Inflammatory macrophage treated with lipopolysaccharide for 1 hour (primary cell): Measurements from ENCODE around the gene NMNAT3.

Experiments
- DNase-seq, 2 donors: peaks; one replicate each; pipeline ENCODE4 v3.0.0-alpha.2; 2020 to 2022

NMNAT3 gene

GRCh38 chr3:139674571-139675260, 3.1 kb downstream of the NMNAT3 start:
- no peak for DNase-seq

- no peak for DNase-seq
These were observed 4.9 kb downstream of the NMNAT3 start for GRCh38 chr3:139672884-139673283.

- DNase-seq = no peak
These were observed 5.7 kb downstream of the NMNAT3 start for GRCh38 chr3:139671863-139672646.

- DNase-seq = no peak
These were observed 6.7 kb downstream of the NMNAT3 start for GRCh38 chr3:139671107-139671506.

DNA sequence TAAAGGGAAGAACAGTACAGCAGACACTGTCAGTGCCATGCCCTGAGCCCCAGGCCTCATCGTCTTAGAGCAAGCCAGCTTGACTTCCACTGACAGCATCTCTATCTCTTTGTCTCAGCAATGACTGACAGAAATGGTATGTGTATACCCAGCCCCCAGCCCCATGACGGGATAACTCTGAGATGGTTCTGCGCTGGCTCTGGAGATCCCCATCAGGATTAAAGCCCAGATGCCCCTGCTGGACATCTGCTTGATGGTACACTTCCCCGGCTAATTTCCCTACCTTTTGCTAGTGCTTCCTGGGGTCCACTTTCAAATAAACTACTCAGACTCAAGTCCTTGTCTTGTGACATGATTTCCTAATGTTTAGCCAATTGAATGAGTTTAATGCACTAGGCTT, 7.6 kb downstream of the NMNAT3 start:
- DNase-seq = no peak

GRCh38 chr3:139668332-139668731, 9.4 kb downstream of the NMNAT3 start:
- DNase-seq = no peak

GRCh38 chr3:139664958-139665357, 12.8 kb downstream of the NMNAT3 start:
- DNase-seq = no peak

GRCh38 chr3:139660269-139660668, 17.5 kb downstream of the NMNAT3 start:
- no peak for DNase-seq

DNA sequence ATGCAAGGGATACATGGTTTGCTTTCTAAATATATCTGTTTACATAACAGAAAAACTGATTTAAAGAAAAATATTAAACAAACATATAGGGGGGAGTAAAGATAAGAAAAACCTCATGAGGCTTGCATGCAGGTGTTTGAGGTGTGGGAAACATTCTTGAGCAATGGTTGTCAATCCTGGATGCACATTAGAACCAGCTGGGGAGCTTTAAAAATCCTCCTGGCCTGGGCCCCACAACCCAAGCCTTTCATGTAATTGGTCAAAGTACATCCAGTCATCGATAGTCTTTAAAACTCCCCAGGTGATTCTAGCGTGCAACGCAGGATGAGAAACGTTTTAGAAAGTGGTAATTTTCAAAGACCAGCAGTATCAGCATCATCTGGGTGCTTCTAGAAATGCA, 18.3 kb downstream of the NMNAT3 start:
- no peak for DNase-seq

- DNase-seq = no peak
These were observed 19.8 kb downstream of the NMNAT3 start for GRCh38 chr3:139657936-139658335.

- DNase-seq = no peak
These were observed 20.3 kb downstream of the NMNAT3 start for GRCh38 chr3:139657434-139657833.

DNA sequence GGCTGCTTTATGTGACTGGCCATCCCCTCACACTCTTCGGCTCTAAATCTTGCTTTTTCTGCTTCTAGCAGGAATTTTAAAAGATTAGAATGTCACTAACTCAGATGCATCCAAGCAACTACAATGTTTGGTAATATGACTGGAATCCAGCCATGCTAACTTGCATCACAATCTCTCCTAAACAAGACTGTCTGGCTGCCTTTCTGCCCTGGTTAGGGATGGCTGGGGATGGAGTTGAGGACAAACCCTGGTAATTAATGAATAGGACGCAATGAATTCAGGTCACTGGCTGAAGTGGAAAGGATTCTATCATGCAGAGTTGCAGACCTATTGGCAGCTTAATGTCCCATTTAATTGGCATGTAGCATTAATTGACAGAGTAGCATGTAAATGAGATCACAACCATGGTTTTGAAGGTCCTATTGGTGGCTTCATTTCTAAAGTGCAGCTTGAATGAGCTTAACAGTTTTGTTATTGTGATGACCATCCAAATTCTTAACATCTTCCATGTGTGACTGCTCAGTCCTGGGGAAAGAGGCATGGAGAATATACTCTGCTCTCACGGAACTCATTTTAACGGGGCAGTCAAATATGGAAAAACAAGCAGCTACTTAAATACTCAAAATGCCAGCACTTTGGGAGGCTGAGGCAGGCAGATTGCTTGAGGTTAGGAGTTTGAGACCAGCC, 21.7 kb downstream of the NMNAT3 start:
- DNase-seq = no peak

GRCh38 chr3:139654637-139655365, 23.0 kb downstream of the NMNAT3 start:
- DNase-seq = no peak

DNA sequence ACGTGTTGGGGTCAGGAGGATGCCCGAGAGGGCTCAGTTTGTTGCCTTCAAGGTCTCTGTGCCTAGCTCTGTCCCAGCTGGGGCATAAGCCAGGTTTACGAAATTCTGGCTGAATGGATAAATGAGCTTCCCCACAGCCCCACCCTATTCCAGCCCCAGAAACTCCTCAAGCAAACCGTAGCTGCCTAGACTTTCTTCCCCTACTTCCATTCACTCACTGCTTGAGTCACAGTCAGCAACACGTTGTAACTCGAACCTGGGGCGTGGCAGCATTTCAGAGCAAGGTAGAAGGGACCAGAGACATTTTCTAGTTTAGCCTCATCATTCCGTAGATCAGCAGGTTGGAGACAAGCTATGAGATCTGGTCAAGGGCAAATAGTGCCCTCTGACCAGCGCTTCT, 24.2 kb downstream of the NMNAT3 start:
- no peak for DNase-seq

DNA sequence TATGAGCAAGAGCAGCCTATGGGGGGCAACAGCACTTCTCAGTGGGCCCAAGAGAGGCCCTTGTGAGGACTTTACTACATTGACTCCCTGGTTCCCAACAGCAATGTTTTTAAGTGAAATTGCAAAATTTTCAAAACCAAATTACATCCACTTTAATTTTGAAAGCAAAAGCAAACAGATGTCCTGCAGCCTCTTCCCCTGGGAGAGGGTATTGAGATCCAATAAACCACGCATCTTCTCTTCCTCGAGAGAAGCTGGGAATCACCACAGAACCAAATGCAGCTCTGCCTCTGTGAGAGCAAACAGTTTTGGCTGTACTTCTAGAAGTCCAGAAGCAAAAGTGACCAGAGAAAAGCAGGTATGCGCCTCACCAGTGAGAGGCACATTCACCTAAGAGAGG, 25.2 kb downstream of the NMNAT3 start:
- no peak for DNase-seq

GRCh38 chr3:139647866-139648435, 29.8 kb downstream of the NMNAT3 start:
- no peak for DNase-seq

DNA sequence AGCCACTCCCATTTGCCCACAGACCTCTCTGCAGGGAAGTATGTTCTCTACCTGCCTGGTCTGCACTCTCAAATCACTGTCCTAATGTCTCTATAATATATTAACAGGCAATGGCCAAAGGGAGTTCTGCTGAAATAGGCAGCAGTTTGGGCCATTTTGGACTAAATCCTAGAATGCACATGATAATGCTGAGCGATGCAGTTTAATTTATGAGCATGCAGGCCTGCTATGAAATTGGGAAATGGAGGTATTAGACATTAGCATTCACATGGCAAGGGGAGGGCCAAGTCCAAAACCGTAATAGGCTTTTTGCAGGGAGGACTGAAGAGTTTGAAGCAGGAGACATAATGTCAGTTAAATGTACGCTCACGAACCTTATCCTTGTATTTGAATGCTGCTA, 31.3 kb downstream of the NMNAT3 start:
- no peak for DNase-seq

DNA sequence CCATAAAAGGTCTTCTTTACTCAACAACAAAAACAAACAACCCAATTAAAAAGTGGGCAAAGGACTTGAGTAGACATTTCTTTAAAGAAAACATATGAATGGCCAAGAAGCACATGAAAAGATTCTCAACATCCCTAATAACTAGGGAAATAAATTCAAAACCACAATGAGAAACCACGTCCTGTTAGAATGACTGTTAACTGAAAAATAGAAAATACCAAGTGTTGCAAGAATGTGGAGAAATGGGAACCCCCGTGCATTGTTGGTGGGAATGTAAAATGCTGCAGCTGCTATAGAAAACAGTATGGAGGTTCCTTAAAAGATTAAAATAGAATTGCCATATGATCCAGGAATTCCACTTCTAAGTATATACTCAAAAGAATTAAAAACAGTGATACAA, 34.8 kb downstream of the NMNAT3 start:
- peak; percentile 88 to 91 for DNase-seq

- DNase-seq = no peak
These were observed 37.3 kb downstream of the NMNAT3 start for GRCh38 chr3:139640456-139640855.

GRCh38 chr3:139639662-139640061, 38.1 kb downstream of the NMNAT3 start:
- DNase-seq = peak in 1 of 2 donors; percentile 11

GRCh38 chr3:139638518-139638917, 39.3 kb downstream of the NMNAT3 start:
- no peak for DNase-seq

- DNase-seq = no peak
These were observed 41.3 kb downstream of the NMNAT3 start for GRCh38 chr3:139636511-139636910.

DNA sequence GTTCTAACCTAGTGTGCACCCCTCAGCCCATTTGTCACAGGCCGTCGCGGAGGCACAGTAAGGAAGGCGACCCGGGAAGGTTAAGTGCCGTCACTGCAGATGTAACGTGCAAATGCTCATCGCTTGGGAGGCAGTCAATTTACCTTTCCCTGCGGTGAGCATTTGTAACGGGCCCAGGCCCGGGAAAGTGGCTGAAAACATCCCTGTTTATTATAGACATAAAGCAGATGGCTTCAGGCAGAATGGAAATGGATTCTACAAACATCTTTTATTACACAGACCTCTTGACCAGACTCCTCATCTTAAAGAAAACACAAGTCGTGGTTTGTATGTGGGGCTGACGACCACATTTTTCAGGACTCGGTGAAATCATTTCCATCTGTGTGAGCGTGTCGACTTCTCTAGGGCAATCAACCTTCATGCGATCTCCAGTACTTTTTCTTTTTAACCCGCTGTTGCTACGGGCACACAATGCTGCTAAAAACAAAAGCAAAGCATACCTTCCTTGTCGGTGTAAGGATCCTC, 43.6 kb downstream of the NMNAT3 start:
- DNase-seq = no peak
